ENCODE data around the gene SMURF1.

Gene SMURF1

DNA sequence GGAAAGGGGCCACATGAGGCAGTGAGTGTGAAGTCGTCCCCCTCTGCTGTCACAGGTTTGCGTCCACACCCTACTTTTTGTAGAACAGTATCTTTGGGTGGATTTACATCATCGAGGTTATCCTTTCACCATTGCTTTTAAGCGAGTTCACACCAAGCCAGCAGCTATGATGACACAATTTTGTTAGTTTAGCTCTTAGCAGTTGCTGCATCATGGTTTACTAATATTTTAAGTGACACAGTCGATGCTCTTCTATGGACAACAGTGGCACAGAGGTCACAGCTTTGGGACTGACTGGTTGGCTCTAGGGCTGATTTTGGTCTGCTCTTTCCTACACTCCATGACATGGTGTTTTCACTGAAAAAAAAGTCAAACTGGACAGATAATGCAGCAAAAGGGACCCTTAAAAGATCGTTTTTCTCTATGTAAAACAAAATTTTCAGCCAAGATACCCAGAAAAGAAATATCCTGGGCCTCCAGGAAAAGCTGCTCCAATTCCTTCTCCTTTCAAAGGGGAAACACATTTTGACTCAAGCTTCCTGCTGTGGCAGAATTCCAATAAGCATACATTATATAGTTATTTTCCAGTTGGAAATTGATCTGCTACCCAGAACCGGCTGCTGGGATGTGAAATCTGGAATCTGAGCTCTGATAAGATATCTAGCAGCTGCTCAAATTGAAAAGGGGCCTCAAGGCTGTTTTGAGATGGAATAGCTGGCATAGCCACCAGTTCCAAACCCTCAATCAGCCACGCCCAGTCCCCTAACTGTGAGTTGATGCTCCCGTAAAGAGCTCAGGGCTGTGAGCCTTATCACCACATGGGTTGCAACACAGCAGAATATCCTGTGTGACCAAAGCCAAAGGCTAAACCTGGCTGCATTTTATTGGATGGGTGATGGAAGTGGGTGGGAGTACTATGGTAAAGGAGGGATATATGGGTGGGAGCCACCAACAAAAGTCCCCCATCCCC is 114.2 kb downstream of the SMURF1 start:
- DNase-seq (ENCODE audit: low spot score) = peak; percentile 20

DNA sequence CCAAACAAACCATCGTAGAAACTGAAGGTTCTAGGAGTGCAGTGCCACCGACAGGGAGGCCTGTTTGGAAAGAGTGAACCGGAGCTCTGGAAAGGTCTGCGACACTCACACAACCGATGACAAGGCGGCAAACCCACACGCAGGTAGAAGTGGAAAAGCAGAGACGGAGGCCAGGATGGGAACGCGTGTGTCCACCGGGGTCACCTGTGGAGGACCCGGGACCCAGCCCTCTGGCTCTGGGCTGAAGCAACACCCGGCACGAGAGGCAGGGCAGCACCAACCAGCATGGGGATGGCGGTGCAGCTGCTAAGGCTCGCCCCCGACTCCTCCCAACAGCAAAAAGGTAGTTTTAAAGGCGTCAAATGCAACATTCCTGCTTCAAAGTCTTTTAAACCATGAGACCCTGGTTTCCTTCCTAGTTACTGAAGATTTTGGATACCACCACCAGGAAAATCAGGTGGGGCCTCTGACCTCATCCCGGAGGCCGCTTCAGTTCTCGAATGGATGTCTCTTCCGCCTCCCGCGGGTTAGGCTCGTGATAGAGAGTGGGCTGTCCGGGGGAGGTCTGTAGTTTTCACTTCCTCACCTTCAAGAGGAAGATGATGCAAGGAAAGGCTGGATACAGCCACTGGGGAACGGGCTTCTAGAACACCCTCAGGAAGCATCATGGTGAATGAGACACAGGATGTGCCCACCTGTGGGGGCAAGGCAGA is 115.5 kb downstream of the SMURF1 start:
- DNase-seq (ENCODE audit: low spot score) = no peak

DNA sequence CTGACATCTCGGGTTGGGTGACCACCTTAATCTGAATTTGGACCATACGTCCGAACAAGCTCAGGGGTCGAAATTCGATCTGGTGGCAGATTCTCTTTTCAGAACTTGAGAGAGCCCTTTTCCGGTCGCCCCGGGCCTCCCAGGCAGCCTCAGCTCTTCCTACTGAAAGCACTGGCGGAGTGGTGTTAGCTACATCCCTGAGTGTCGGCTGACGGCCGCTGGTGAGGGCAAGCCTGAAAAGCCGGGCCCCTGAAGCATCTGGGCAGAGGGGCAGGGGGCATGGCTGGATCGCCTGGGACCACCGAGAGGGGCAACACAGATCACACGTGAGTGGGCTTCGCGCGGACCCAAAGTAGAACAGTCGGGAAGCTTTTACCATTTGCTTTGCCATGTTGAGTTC is 116.1 kb downstream of the SMURF1 start:
- DNase-seq (ENCODE audit: low spot score) = no peak

DNA sequence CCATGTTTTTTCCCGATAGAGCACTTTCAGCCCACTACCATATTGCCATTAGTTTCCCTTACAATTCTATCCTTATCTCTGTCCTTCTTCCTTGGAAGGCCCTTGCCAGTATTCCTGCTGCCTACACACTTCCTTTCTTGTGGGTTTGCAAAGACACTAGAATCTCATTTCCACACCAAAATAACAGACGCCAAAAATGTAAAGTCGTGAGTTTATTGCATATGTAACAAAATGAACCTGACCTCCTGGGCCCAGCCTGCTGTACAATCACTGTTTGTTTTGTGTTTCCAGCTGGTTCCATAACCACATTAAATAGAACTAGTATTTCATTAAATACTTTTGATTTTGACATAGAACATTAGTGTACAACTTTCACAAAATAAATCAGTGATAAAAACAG is 116.7 kb downstream of the SMURF1 start:
- no peak for DNase-seq (ENCODE audit: low spot score)

DNA sequence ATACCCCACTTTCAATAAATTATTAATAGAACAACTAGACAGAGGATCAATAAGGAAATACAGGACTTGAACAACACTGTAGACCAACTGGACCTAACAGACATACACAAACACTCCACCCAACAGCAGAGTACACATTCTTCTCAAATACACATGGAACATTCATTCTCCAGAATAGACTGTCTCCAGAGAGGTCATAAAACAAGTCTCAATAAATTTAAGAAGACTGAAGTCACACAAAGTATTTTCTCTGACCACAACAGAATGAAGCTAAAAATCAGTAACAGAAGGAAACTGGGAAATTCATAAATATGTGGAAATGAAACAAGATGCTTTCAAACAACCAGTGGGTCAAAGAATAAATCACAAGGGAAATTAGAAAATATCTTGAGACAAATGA is 119.8 kb downstream of the SMURF1 start:
- DNase-seq (ENCODE audit: low spot score) = no peak

DNA sequence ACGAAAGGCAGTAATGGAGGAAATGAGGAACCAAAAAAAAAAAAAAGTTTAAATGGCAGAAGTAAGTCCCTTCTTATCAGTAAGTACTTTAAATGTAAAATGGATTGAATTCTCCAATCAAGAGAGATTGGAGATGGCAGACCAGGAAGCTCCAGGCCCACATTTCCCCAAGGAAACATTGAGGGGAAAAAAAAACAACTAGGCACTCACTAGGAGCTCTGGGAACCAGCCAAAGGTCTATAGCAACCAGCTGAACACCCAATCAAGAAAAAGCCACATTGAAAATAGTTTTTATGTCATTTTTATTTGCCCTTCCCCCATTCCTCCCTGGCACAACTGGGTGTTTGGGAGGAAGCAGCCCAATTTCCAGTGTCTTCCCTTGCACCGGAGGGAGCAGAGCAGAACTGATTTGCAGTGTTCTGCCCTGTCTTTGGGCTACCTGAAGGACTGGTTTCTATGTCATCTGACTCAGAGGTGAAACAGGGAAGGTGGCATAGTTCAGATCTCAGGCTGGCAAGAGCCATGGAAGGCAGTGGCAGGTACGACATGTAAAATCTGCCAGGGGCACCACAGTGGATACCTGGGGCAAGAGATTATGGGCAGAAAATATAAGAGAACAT is 121.9 kb downstream of the SMURF1 start:
- DNase-seq (ENCODE audit: low spot score) = no peak

DNA sequence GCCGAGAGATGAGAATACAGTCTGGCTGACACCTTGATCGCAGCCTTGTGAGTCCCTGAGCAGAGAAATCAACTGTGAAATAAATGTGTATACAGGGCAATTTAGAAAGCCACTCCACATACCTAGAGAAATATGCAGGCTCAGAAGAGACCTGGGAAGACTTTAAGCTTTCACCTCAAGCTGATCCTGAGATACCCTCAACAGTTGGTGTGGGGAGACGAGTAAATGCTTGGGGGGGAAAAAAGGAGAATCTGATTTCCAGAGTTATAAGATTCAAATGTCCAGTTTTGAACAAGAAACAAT is 123.5 kb downstream of the SMURF1 start:
- DNase-seq (ENCODE audit: low spot score) = no peak

DNA sequence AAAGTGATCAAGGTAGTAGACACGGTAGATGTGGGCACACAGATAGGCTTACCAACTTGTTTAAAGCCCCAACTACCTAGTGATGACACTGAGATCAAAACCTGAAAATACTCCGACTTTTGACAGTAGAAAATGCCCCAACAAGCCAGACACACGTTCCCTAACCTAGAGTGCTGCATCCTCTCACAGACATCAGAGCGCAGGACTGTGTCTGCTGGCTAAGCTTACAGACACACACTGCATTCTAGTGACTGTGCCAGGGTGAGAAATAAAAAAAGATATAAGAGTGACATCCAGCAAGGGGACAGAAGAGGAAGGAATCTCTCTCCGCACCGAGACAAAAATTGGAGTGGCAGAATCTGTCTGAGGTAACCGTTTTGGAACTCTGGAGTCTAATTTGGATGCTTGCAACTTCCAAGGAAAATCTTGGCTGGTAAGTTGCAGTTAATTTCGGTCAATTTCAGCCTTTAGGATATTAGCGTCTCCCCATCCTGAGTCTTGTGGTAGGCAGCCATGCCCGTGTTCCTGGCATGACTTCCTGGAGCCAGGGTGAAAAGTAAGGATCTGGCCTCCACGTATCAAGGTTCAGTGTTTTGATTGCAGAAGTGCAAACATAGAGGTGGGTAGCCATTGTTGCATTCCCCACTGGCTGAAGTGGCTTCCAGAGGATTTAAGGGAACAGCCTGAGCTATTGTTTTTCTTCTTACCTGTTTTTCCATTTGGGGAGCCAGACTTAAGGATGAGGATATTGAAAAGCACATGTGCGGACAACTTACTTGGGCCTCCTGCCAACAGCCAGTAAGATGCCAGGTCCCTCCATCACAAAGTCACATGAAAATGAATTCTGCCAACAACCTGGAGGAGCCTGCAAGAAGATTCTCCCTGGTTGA is 124.1 kb downstream of the SMURF1 start:
- DNase-seq (ENCODE audit: low spot score) = no peak

DNA sequence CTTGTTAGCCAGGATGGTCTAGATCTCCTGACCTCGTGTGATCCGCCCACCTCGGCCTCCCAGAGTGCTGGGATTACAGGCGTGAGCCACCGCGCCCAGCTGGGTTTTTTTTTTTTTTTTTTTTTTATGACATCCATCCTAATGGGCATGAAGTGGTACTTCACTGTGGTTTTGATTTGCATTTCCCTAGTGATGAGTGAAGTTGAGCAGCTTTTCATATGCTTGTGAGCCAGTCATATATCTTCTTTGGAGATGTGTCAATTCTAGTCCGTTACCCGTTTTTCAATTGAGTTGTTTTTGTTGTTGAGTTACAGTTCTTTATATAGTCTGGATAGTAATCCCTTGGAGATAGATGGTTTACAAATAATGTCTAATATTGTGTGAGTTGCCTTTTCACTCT is 127.7 kb downstream of the SMURF1 start:
- no peak for DNase-seq (ENCODE audit: low spot score)

DNA sequence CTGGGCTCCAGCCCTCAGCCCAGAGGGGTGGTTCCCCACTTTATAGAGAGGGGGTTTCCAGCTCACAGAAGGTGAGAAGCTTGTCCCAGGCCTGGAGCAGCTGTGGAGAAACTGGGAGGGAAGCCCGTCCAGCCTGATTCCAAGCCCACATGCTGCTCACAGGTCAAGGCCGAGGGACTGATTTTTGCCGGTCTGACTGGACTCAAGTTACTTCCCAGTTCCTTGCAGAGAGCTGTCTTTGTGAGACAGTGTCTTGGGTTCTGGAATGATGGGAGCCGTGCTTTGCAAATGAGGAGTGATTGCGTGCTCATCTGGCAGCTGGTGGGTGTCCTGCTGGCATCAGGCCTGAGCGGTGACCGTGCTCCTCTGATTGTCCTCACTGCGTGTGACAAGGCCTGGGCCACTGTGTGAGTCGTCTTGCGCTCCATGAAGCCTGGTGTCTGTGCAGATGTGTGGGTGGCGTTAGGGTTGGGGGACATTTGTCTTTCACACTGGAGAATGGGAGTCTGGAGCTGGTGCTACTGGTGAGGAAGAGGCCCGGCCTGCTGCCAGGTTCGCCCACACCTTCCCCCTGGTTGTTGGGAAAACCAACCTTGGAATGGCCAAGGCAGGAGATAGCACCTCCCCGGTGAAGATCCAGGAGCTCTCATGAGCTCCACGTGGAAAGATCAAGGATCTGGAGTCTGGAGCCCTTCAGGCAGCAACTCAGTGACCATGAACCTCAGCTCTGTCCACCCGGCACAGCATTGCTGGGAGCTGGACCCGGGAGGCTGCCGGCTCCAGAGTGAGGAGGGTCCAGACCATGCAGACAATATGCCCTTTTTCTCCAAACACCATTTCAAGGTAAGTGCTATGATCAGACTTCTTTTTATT is 129.6 kb downstream of the SMURF1 start:
- no peak for DNase-seq (ENCODE audit: low spot score)

DNA sequence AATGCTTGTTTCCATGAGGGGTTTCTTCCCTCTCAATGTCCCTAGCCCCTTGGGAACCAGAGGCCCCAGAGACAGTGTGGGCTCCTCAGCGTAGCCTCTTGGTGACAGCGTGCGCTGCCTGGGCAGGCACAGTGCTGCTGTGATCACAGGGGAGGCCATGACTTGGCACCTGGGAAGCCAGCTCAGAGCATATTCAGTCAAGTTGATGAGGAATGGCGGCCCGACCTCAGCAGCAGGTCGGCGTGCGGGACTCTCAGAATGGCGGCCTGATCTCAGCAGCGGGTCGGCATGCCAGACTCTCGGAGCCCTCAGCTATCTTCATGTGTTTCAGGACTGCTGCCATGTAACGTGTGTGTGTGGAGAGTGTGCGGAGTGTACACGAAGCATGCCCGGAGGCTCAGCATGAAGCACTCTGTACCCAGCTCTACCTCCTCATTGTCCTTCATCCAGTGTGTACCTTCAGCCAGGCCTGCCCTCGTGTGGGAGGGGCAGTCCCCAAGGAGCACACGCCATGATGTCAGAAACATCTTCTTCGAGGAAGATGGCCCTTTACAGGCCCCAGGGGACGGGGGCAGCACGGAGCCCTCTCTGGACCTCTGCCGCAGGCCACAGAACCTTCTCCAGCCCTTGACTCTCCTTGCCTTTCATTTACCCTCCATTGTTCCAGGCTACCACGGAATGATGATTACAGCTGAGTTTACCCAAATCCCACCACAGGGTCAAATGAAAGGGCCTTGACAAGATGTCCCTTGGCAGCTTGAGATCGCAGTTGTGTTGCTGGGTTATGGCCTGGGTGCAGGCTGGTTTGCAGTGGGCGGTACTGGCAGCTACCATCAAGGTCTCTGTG is 130.4 kb downstream of the SMURF1 start:
- DNase-seq (ENCODE audit: low spot score) = no peak

DNA sequence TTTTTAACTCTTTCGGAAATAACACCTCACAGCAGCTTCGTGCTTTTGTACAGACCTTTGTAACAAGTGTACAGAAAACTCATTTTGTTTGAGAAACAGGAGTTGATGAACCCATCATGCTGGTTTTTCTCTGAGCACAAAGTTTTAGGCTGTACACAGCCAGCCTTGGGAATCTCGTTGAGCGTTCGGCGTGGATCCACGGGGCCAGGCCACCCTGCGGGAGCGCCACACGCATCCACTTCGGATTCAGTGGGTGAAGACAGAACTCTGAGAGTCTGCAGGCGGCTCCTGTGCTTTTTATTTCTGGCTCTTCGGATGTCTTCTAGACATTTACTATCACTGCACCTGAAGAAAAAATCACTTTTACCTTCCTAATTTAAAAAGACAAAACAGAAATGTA is 131.2 kb downstream of the SMURF1 start:
- no peak for DNase-seq (ENCODE audit: low spot score)

DNA sequence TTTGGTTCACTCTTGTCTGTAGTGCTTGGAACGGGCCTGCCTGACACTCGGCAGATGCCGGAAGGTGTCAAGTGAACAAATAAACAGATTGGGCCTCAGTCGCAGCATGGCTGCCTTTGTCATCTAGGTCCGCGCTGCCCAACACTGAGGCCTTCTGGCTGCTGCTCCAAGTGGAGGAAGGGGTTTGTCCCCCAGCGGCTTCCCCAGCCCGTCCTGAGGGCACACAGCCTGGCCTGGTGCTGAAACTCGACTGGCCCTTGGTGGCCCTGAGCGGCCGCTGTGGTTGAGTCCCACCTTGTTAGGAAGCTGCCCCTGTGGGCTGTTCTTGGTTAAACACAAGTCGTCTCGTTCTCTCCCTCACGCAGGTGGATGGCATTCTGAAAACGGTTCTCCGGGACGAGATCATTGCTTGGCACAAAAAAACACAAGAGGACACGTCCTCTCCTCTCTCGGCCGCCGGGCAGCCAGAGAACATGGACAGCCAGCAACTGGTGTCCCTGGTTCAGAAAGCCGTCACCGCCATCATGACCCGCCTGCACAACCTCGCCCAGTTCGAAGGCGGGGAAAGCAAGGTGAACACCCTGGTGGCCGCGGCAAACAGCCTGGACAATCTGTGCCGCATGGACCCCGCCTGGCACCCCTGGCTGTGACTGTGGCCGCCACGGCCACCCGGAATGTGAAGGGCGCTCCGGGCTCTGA is 132.1 kb downstream of the SMURF1 start:
- no peak for DNase-seq (ENCODE audit: low spot score)

DNA sequence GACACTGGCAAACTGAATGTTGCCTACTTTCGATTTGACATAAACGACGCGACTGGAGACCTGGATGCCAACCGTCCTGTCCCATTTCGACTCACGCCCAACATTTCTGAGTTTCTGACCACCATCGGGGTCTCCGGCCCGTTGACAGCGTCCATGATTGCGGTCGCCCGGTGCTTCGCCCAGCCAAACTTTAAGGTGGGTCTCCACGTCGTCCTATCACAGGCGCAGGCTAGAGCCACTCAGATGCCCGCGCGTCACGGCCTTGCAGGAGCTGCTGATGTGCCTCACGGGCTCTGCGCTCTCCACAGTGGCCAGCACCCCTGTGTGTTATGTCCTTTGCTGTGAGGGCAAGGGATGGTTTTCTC is 132.6 kb downstream of the SMURF1 start:
- no peak for DNase-seq (ENCODE audit: low spot score)

DNA sequence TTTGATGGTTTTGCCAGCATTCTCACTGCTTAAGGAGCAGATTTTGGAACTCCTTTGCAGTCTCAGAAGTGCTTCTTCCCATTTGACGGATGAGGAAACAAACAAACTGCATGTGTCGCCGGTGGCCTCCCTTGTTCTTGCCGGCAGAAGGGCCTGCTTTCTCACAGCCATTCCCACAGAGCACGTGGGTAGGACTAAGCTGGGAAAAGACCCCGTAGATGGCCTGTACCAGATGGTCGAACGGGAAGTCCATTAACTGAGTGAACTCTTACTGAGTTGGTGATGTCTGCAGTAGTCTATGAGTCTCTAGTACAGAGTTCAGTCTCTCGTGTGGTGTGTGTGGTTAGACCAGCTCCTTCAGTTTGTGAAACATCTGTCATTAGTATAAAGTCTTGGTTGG is 133.6 kb downstream of the SMURF1 start:
- no peak for DNase-seq (ENCODE audit: low spot score)

DNA sequence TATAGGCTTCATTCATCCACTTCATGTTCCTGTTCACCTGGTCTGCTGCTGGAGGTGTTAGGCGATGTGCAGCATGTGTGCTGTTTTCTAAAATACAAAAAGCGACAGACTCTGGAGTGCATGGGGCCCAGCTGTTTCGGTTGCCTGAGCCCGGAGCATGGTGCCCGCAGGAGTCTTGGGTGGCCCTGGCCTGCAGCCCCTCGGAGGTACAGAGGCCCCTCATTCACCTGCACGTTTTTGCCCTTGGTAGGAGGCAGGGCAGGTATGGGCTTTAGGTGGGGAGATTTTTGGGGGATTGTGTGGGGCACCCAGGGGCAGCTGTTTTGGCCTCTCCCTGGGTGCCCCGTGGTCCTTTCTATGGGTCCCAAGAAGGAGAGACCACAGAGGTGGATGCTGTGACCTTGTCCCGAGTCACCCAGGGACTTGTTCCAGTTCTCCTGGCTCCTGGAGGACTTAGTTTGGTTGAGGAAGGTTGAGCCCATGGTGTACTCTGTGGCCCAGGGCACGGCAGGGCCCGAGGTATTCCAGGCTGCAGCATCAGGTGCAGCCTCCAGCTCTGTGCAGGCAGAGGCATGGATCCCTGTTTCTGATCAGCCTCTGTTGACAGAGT is 134.9 kb downstream of the SMURF1 start:
- no peak for DNase-seq (ENCODE audit: low spot score)

DNA sequence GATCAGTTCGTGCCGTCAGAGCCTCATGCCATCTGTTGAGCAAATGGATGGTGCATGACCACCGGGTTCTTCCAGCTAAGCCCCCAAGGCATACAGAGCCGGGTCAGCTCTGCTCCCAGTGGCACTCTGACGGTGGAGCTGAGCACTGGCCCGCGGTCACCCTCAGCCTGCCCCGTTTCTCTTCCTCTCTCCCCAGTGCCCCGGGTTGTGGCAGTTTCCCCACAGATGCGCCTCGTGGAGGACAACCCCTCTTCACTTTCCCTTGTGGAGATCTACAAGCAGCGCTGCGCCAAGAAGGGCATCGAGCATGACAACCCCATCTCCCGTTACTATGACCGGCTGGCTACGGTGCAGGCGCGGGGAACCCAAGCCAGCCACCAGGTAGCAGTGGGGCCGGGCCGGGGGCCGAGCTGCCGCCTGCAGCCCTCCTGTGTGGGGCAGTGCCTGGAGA is 135.7 kb downstream of the SMURF1 start:
- no peak for DNase-seq (ENCODE audit: low spot score)

DNA sequence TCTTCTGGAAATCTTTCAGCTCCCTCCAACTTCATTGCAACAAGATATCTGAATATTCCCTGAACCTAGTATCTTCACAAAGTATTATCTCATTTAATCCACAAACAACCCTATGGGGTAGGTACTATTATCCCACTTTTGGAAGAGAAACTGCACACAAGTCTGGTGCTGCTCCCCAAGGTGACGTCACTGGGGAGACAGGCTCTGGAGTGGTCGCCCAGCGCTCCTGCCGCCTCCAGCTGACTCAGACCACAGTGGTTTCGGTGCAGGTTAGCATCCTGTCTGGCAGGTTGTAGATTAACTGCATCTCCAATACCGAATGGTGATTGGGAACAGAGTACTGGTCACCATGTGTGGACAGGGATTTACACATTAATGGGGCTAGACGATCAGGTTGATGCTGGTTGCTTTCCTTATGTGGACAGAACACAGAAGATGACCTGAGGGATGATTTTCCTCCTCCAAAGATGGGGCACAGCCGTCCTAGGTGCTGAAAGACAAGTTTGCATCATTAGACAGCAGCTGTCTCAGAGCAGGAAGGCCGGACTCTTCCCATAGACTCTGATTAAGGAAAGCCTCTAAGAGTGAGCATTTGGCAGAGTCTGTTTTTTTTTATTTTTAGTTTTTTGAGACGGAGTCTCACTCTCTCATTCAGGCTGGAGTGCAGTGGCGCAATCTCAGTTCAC is 137.0 kb downstream of the SMURF1 start:
- no peak for DNase-seq (ENCODE audit: low spot score)
